ENCODE data around the gene CFAP299. TPM values are rescaled to one million over a fixed set of nuclear protein-coding genes. Genes with fewer than 3 reads are reported as not detected.
A peak's percentile ranks its signal among the peaks of the same experiment; 100 is the strongest.
"Not testable (repeated sequence)": the region's sequence is repeated elsewhere in the genome, so short reads cannot be mapped to it uniquely, and the experiment has no call there.

Gene CFAP299
- total RNA-seq, 1 experiment from 2014 or later = 2.3 TPM

DNA sequence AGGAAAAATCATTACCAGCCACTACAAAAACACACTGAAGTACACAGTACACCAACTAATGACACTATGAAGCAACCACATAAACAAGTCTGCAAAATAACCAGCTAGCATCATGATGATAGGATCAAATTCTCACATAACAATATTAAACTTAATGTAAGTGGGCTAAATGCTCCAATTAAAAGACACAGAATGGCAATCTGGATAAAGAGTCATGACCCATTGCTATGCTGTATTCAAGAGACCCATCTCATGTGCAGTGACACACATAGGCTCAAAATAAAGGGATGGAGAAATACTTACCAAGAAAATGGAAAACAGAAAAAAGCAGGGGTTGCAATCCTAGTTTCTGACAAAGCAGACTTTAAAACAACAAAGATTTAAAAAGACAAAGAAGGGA is 7.2 kb downstream of the CFAP299 start:
- not testable (repeated sequence) for H3K27me3 ChIP-seq (replicated peaks); H3K36me3 ChIP-seq; DNase-seq (ENCODE audit: low read depth in 1 of 2, low spot score in 2 of 2); H3K9me3 ChIP-seq (replicated peaks); H3K27ac ChIP-seq; H3K4me3 ChIP-seq; H3K4me1 ChIP-seq (replicated peaks)

DNA sequence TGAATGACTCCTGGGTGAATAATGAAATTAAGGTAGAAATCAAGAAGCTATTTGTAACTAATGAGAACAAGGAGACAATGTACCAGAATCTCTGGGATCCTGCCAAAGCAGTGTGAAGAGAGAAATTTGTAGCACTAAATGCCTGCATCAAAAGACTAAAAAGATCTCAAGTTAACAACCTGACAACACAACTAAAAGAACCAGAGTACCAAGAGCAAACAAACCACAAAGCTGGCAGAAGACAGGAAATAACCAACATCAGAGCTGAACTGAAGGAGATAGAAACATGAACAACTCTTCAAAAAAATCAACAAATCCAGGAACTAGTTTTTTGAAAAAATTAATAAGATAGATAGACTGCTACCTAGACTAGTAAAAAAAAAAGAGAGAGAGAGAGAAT is 8.4 kb downstream of the CFAP299 start:
- Histone ChIP-seq H3K27ac (no peak overlapping the region), H3K4me3 (no peak overlapping the region), H3K36me3 (no peaks in the 10 kb centered on the region), H3K27me3 (replicated peaks) (no peaks in the 10 kb centered on the region), H3K4me1 (replicated peaks) (no peaks in the 10 kb centered on the region), H3K9me3 (replicated peaks) (peaks cover 2% of the 10 kb centered on the region; the same call in 1 of the 2 replicates)
- DNase-seq (ENCODE audit: low read depth in 1 of 2, low spot score in 2 of 2) = no peak

DNA sequence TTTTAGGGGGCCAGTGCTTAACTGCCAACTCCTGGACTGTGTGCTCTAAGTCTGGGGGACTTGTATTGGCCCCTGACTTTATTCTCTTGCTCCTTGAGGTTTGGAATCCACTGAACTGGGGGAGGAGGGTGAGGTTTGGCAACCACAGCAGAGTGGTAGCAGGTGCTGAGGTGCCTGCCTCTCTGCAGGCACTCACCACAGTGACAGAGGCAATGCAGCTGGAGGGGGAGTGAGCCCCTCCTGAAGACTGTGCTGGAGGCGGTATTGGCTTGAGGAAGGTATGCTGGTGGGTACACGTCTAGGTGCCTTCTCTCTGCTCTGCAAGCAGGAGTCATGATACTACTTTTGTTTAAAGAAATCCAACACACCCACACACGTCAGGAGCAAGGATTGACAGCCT is 24.6 kb downstream of the CFAP299 start:
- H3K27me3 ChIP-seq (replicated peaks) = no peaks in the 10 kb centered on the region; the same call in 1 of the 2 replicates
- H3K27ac ChIP-seq = no peak overlapping the region
- no peaks in the 10 kb centered on the region for H3K36me3 ChIP-seq
- H3K4me1 ChIP-seq (replicated peaks) = no peaks in the 10 kb centered on the region
- no peak overlapping the region for H3K4me3 ChIP-seq
- DNase-seq (ENCODE audit: low read depth in 1 of 2, low spot score in 2 of 2) = no peak
- H3K9me3 ChIP-seq (replicated peaks) = no peaks in the 10 kb centered on the region

DNA sequence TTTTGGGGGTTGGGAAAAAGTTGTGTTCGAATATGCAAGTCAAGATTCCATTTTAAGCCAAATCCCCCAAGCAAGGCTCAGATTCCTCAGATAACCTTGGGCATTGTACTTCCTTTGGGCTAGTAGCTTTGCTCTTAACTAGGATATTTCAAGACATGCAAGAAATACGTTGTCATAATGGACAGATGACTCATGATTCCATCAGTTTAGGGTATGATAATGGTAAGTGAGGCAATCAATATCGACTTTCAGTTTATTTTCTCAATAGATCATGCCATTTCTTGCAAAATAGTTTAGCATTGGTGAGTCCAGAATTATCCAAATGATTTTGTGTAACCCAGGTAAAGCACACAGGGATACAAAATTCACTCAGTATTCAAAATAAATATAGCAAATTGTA is 25.4 kb downstream of the CFAP299 start:
- DNase-seq (ENCODE audit: low read depth in 1 of 2, low spot score in 2 of 2) = no peak

DNA sequence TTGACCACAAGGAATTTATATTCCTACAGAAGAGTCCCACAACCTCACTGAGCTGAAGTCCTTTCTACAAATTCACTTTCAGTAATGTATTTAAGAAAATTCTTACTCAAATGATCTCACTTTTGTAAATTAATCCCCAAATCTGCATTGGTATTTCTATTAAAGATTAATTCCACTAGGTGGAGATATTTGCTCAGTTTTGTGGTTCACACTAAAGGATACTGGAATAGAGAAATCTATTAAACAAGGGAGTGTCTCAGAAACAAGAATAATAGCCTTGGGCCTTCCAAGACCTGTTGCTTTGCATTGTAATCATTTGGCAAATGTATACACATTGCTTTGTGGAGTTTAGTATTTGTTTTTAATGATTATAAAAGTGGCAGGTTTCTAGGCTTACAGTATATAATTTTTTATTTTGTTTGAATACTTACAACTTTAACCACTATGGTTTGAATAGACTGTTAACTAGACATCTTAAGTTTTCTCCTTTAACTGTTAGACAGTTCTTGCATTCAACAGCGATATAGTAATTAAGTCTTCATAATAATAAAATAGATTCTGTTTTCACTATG is 25.9 kb downstream of the CFAP299 start:
- Histone ChIP-seq H3K4me1 (replicated peaks) (no peaks in the 10 kb centered on the region), H3K36me3 (no peaks in the 10 kb centered on the region), H3K4me3 (no peak overlapping the region), H3K27me3 (replicated peaks) (no peaks in the 10 kb centered on the region; the same call in 1 of the 2 replicates), H3K27ac (no peak overlapping the region), H3K9me3 (replicated peaks) (no peaks in the 10 kb centered on the region)
- no peak for DNase-seq (ENCODE audit: low read depth in 1 of 2, low spot score in 2 of 2)

More for the DNA sequence above, 25.4 kb downstream of the CFAP299 start:
- H3K27ac ChIP-seq = no peak overlapping the region
- no peaks in the 10 kb centered on the region for H3K9me3 ChIP-seq (replicated peaks)
- no peaks in the 10 kb centered on the region for H3K36me3 ChIP-seq
- H3K4me3 ChIP-seq = no peak overlapping the region
- no peaks in the 10 kb centered on the region for H3K4me1 ChIP-seq (replicated peaks)
- H3K27me3 ChIP-seq (replicated peaks) = no peaks in the 10 kb centered on the region; the same call in 1 of the 2 replicates

GRCh38 chr4:80362578-80363181 is 27.1 kb downstream of the CFAP299 start:
- Histone ChIP-seq H3K4me1 (replicated peaks) (no peaks in the 10 kb centered on the region), H3K27me3 (replicated peaks) (no peaks in the 10 kb centered on the region; the same call in 1 of the 2 replicates), H3K27ac (no peak overlapping the region), H3K9me3 (replicated peaks) (no peaks in the 10 kb centered on the region), H3K36me3 (no peaks in the 10 kb centered on the region), H3K4me3 (no peak overlapping the region)
- DNase-seq (ENCODE audit: low read depth in 1 of 2, low spot score in 2 of 2) = no peak

DNA sequence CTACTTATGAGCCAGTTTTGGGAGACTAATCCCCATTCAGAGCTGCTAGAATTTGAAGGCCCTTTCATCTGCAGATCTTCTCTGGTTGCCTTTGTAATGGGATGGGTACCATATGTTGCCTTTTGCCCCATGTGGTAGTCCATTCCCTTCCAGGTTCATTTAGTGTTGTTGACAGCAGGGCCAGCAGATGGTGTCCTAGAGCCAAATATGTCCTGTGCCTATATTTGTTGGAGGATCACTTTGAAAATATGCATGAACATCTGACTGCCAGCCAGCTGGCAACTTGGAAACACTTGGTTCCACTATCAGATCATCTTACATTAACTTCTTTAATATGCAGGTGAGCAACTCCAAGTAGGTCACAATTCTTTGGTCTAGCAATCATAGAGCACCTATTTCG is 30.4 kb downstream of the CFAP299 start:
- no peaks in the 10 kb centered on the region for H3K36me3 ChIP-seq
- H3K27me3 ChIP-seq (replicated peaks) = no peaks in the 10 kb centered on the region; the same call in 1 of the 2 replicates
- no peak overlapping the region for H3K27ac ChIP-seq
- no peak overlapping the region for H3K4me3 ChIP-seq
- no peaks in the 10 kb centered on the region for H3K9me3 ChIP-seq (replicated peaks)
- DNase-seq (ENCODE audit: low read depth in 1 of 2, low spot score in 2 of 2) = peak in 1 of 2 experiments; percentile 37
- H3K4me1 ChIP-seq (replicated peaks) = no peaks in the 10 kb centered on the region

DNA sequence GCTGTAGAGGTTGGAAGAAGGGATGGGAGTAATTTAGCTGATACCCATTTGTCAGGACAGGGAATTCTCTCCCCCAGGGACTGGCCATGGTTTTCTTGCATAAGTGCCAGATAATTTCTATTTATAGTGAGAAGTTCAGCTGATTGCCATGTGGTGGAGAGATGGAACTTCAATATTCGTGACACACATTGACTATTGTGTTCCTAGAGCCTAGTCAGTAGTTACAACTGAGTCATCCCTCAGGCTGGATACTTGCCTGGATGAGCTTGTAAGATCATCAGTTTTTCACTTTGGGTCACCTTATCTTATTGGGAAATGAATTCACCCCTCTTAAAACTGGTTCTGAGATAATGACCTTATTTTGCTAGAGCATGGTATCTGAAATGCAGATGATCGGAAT is 32.2 kb downstream of the CFAP299 start:
- no peaks in the 10 kb centered on the region for H3K4me1 ChIP-seq (replicated peaks)
- no peak for DNase-seq (ENCODE audit: low read depth in 1 of 2, low spot score in 2 of 2)
- peaks cover 2% of the 10 kb centered on the region; the same call in 1 of the 2 replicates for H3K9me3 ChIP-seq (replicated peaks)
- H3K27me3 ChIP-seq (replicated peaks) = no peaks in the 10 kb centered on the region
- H3K4me3 ChIP-seq = no peak overlapping the region
- H3K36me3 ChIP-seq = no peaks in the 10 kb centered on the region
- no peak overlapping the region for H3K27ac ChIP-seq

GRCh38 chr4:80370635-80371034 is 35.1 kb downstream of the CFAP299 start:
- no peak for DNase-seq (ENCODE audit: low read depth in 1 of 2, low spot score in 2 of 2)
- H3K27ac ChIP-seq = no peak overlapping the region
- peaks cover 2% of the 10 kb centered on the region; the same call in 1 of the 2 replicates for H3K9me3 ChIP-seq (replicated peaks)
- H3K27me3 ChIP-seq (replicated peaks) = no peaks in the 10 kb centered on the region
- no peak overlapping the region for H3K4me3 ChIP-seq
- H3K36me3 ChIP-seq = no peaks in the 10 kb centered on the region
- no peaks in the 10 kb centered on the region for H3K4me1 ChIP-seq (replicated peaks)

- Histone ChIP-seq H3K9me3 (replicated peaks) (peaks cover 2% of the 10 kb centered on the region; the same call in 1 of the 2 replicates), H3K27me3 (replicated peaks) (no peaks in the 10 kb centered on the region), H3K36me3 (no peaks in the 10 kb centered on the region), H3K4me1 (replicated peaks) (no peaks in the 10 kb centered on the region), H3K27ac (no peak overlapping the region), H3K4me3 (no peak overlapping the region)
- no peak for DNase-seq (ENCODE audit: low read depth in 1 of 2, low spot score in 2 of 2)
These were observed 35.5 kb downstream of the CFAP299 start for GRCh38 chr4:80371046-80371445.

DNA sequence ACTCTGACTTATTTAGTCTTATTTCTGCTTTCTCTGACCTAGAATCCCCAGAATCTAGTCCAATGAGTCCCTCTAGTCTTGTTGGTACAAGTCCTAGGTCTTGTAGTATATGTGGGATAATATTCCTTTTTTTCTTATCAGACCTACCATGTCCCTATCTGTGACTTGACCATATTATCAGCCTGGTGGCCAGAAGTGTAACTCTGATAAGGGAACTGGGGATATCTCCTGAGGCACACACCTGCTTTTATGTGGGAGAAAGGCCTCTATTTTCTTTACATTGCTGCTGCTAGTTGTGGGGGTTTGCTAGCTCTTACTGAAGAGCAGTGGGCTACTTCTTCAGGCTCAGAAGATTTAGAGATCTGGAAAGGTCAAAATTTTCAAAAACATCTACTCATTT is 38.6 kb downstream of the CFAP299 start:
- Histone ChIP-seq H3K4me1 (replicated peaks) (no peaks in the 10 kb centered on the region), H3K9me3 (replicated peaks) (peaks cover 2% of the 10 kb centered on the region; the same call in 1 of the 2 replicates), H3K27me3 (replicated peaks) (no peaks in the 10 kb centered on the region), H3K36me3 (no peaks in the 10 kb centered on the region), H3K27ac (no peak overlapping the region), H3K4me3 (no peak overlapping the region)
- DNase-seq (ENCODE audit: low read depth in 1 of 2, low spot score in 2 of 2) = no peak

GRCh38 chr4:80382090-80382832 is 46.7 kb downstream of the CFAP299 start:
- Histone ChIP-seq H3K4me1 (replicated peaks) (no peaks in the 10 kb centered on the region), H3K27ac (no peak overlapping the region), H3K27me3 (replicated peaks) (no peaks in the 10 kb centered on the region), H3K4me3 (no peak overlapping the region), H3K36me3 (no peaks in the 10 kb centered on the region), H3K9me3 (replicated peaks) (no peaks in the 10 kb centered on the region)
- no peak for DNase-seq (ENCODE audit: low read depth in 1 of 2, low spot score in 2 of 2)

- Histone ChIP-seq H3K4me1 (replicated peaks) (no peaks in the 10 kb centered on the region), H3K9me3 (replicated peaks) (no peaks in the 10 kb centered on the region)
- no peak for DNase-seq (ENCODE audit: low read depth in 1 of 2, low spot score in 2 of 2)
These were observed 50.1 kb downstream of the CFAP299 start for GRCh38 chr4:80385397-80386280.

More at GRCh38 chr4:80385397-80386280, 50.1 kb downstream of the CFAP299 start:
- Histone ChIP-seq H3K27ac (no peak overlapping the region), H3K27me3 (replicated peaks) (no peaks in the 10 kb centered on the region), H3K4me3 (no peak overlapping the region), H3K36me3 (no peaks in the 10 kb centered on the region)

All from SJSA1 (cell line).